HEK293 (cell line): Measurements from ENCODE around the gene ZNF836.
A peak's percentile ranks its signal among the peaks of the same experiment; 100 is the strongest.

ENCODE experiments used
- CTCF ChIA-PET: fragments of 350-600 bp; formaldehyde crosslinking; extraction: SDS; loops from one replicate; lab custom pipeline; 2021; ENCODE audit warnings: antibody characterized with exemption; lab: Yijun Ruan, JAX
- POLR2A ChIA-PET: fragments of 300-600 bp; formaldehyde crosslinking; extraction: SDS; loops from one replicate; lab custom pipeline; 2020; ENCODE audit warnings: antibody characterized with exemption, inconsistent platforms; lab: Yijun Ruan, JAX
- H3K27ac ChIP-seq: fragments of 200-500 bp; sonication (Bioruptor generic); 2 replicates; pipeline ENCODE4 v1.5.1; 2014; ENCODE audit warnings: low read depth, low read length, control low read depth, inconsistent platforms; ENCODE audit errors: extremely low read depth
- H3K36me3 ChIP-seq, 2 experiments: fragments of 200-500 bp in 1 of 2; sonication (Bioruptor generic) in 1 of 2; 1 replicate in 1 of 2; 2 replicates in 1 of 2; pipeline ENCODE4 v1.5.1; 2014 to 2017; ENCODE audit warnings: inconsistent platforms in 2 of 2, low read length in 2 of 2; ENCODE audit not compliant: control insufficient read depth in 2 of 2, insufficient read depth in 1 of 2
- H3K4me1 ChIP-seq: fragments of 200-500 bp; sonication (Bioruptor generic); 2 replicates; pipeline ENCODE4 v1.5.1; 2014; ENCODE audit warnings: mild to moderate bottlenecking, low read length, inconsistent platforms; ENCODE audit not compliant: control insufficient read depth, insufficient read depth
- H3K4me3 ChIP-seq: 2 replicates; pipeline ENCODE4 v1.5.1; 2011; ENCODE audit warnings: low read depth, mild to moderate bottlenecking, control low read depth, low read length, moderate library complexity
- H3K9me3 ChIP-seq: fragments of 200-500 bp; sonication (Bioruptor generic); 2 replicates; pipeline ENCODE4 v1.5.1; 2014; ENCODE audit warnings: low read depth, low read length, inconsistent platforms; ENCODE audit not compliant: control insufficient read depth, insufficient read depth
- MZF1 ChIP-seq: fragments of 450-650 bp; formaldehyde crosslinking; IDR thresholded peaks from 2 replicates; pipeline ENCODE4 v1.5.1; 2017; ENCODE audit warnings: missing biosample characterization, missing genetic modification characterization, borderline replicate concordance
- SP7 ChIP-seq: fragments of 450-650 bp; formaldehyde crosslinking; IDR thresholded peaks from 2 replicates; pipeline ENCODE4 v1.5.1; 2016; ENCODE audit warnings: missing biosample characterization, missing genetic modification characterization
- ZBTB1 ChIP-seq: fragments of 450-650 bp; formaldehyde crosslinking; IDR thresholded peaks from 2 replicates; pipeline ENCODE4 v1.5.1; 2016; ENCODE audit warnings: missing biosample characterization, missing genetic modification characterization
- ZEB2 ChIP-seq: fragments of 450-650 bp; formaldehyde crosslinking; IDR thresholded peaks from 2 replicates; pipeline ENCODE4 v1.5.1; 2016; ENCODE audit warnings: missing biosample characterization, missing genetic modification characterization
- ZNF132 ChIP-seq: fragments of 450-650 bp; formaldehyde crosslinking; IDR thresholded peaks from 2 replicates; pipeline ENCODE4 v1.5.1; 2017; ENCODE audit warnings: missing biosample characterization, missing genetic modification characterization, borderline replicate concordance
- ZNF133 ChIP-seq: fragments of 450-650 bp; formaldehyde crosslinking; IDR thresholded peaks from 2 replicates; pipeline ENCODE4 v1.5.1; 2016; ENCODE audit warnings: missing biosample characterization, missing genetic modification characterization
- ZNF184 ChIP-seq: fragments of 450-650 bp; IDR thresholded peaks from 2 replicates; pipeline ENCODE4 v1.5.1; 2018; ENCODE audit warnings: missing biosample characterization, mild to moderate bottlenecking, missing genetic modification characterization
- ZNF324 ChIP-seq: fragments of 450-650 bp; formaldehyde crosslinking; IDR thresholded peaks from 2 replicates; pipeline ENCODE4 v1.5.1; 2016; ENCODE audit warnings: missing biosample characterization, missing genetic modification characterization
- ZNF416 ChIP-seq: fragments of 450-650 bp; formaldehyde crosslinking; IDR thresholded peaks from 2 replicates; pipeline ENCODE4 v1.5.1; 2016; ENCODE audit warnings: missing biosample characterization, missing genetic modification characterization
- ZNF530 ChIP-seq: fragments of 450-650 bp; formaldehyde crosslinking; IDR thresholded peaks from 2 replicates; pipeline ENCODE4 v1.5.1; 2016; ENCODE audit warnings: low read depth, missing biosample characterization, missing genetic modification characterization
- ZNF555 ChIP-seq: fragments of 450-650 bp; formaldehyde crosslinking; conservative IDR thresholded peaks from 2 replicates; pipeline ENCODE4 v1.5.1; 2017; ENCODE audit warnings: missing biosample characterization, mild to moderate bottlenecking, missing genetic modification characterization, inconsistent platforms
- ZNF561 ChIP-seq: fragments of 450-650 bp; IDR thresholded peaks from 2 replicates; pipeline ENCODE4 v1.5.1; 2018; ENCODE audit warnings: missing biosample characterization, missing genetic modification characterization, borderline replicate concordance
- ZNF621 ChIP-seq: fragments of 450-650 bp; formaldehyde crosslinking; IDR thresholded peaks from 2 replicates; pipeline ENCODE4 v1.5.1; 2017; ENCODE audit warnings: missing biosample characterization, missing genetic modification characterization
- ZNF654 ChIP-seq: fragments of 450-650 bp; formaldehyde crosslinking; IDR thresholded peaks from 2 replicates; pipeline ENCODE4 v1.5.1; 2016; ENCODE audit warnings: low read depth, missing biosample characterization, missing genetic modification characterization
- ZNF658 ChIP-seq: fragments of 450-650 bp; formaldehyde crosslinking; IDR thresholded peaks from 2 replicates; pipeline ENCODE4; 2016; ENCODE audit warnings: missing biosample characterization, missing genetic modification characterization
- ZNF660 ChIP-seq: fragments of 450-650 bp; IDR thresholded peaks from 2 replicates; pipeline ENCODE4 v1.5.1; 2018; ENCODE audit warnings: missing biosample characterization, mild to moderate bottlenecking, missing genetic modification characterization
- TF ChIP-seq, protein P1 (sequence below): fragments of 450-650 bp; formaldehyde crosslinking; IDR thresholded peaks from 2 replicates; pipeline ENCODE4 v1.5.1; 2016; ENCODE audit warnings: missing biosample characterization, missing genetic modification characterization
- TF ChIP-seq, protein P2 (sequence below): fragments of 450-650 bp; formaldehyde crosslinking; IDR thresholded peaks from 2 replicates; pipeline ENCODE4 v1.5.1; 2016; ENCODE audit warnings: missing biosample characterization, missing genetic modification characterization, borderline replicate concordance
- TF ChIP-seq, protein P3 (sequence below): fragments of 450-650 bp; IDR thresholded peaks from 2 replicates; pipeline ENCODE4 v1.5.1; 2018; ENCODE audit warnings: missing biosample characterization, missing genetic modification characterization

The ZNF836 gene

DNA sequence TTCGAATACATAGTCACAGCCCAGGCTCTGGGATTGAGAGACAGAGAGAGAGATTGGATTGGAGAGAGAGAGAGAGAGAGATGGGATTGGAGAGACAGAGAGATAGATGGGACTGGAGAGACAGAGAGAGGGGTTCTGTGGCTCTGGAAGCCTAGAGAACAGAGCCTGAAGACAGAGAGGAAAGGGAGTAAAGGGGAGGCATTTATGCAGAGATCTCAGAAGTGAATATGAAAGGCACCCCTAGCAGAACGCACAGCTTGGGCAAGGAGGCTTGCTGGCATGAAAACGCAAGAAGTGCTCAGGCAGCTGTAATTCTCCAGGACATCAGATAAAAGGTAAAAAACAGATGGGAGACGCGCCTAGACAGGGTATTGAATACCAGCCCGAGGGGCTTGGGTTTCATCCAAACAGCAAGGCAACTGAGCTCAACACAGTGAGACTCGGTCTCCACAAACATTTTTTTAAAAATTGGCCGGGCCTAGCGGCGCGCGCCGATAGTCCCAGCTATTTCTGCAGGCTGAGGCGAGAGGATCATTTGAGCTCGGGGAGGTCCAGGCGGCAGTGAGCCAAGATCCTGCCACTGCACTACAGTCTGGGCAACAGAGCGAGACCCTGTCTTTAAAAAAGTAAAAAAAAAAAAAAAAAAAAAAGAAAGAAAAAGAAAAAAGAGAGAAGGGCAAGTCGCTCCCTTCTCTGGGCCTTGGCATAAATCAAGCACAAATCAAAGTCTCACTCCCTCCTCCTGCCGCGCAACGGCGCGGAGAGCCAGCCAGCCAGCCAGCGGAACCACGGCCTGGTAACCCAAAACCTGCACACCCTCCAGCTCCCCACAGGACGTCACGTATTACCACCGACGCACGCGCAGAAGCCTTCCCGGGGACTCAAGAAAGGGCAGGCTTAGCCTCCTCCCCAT is 17.7 kb upstream of the ZNF836 start (continued):
- TF ChIP-seq ZNF660 (tag by site-specific recombination) (peak; percentile 28; the same call in 1 of the 2 replicates), ZBTB1 (tag by site-specific recombination) (no peak), ZNF324 (tag by site-specific recombination) (no peak)
- TF ChIP-seq, protein P1, sequence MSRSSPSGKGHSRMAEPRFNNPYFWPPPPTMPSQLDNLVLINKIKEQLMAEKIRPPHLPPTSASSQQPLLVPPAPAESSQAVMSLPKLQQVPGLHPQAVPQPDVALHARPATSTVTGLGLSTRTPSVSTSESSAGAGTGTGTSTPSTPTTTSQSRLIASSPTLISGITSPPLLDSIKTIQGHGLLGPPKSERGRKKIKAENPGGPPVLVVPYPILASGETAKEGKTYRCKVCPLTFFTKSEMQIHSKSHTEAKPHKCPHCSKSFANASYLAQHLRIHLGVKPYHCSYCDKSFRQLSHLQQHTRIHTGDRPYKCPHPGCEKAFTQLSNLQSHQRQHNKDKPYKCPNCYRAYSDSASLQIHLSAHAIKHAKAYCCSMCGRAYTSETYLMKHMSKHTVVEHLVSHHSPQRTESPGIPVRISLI (tag by site-specific recombination): peak; percentile 97

DNA sequence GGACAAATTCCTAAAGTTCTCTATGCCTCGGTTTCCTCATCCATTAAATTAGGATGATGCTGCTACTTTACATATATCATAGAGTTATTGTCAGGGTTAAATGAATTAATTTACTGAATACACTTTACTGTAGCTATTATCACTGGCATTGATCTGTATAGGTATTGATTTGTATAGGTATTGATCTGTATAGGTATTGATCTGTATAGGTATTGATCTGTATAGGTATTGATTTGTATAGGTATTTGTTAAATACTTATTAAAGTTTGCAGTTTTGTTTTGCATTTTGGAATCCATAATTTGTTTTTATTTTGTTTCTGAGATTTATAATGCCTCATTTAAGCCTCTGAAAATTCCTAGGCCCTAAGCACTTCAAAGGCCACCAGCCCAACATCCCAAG is 16.0 kb upstream of the ZNF836 start:
- ChIA-PET CTCF (no interaction called here), POLR2A (no interaction called here)
- no peak overlapping the region for H3K27ac ChIP-seq
- TF ChIP-seq ZNF555 (tag by site-specific recombination) (no peak), SP7 (tag by site-specific recombination) (no peak), ZNF184 (tag by site-specific recombination) (no peak), ZNF530 (tag by site-specific recombination) (no peak), MZF1 (tag by site-specific recombination) (no peak)
- TF ChIP-seq, protein P2, sequence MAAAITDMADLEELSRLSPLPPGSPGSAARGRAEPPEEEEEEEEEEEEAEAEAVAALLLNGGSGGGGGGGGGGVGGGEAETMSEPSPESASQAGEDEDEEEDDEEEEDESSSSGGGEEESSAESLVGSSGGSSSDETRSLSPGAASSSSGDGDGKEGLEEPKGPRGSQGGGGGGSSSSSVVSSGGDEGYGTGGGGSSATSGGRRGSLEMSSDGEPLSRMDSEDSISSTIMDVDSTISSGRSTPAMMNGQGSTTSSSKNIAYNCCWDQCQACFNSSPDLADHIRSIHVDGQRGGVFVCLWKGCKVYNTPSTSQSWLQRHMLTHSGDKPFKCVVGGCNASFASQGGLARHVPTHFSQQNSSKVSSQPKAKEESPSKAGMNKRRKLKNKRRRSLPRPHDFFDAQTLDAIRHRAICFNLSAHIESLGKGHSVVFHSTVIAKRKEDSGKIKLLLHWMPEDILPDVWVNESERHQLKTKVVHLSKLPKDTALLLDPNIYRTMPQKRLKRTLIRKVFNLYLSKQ (tag by site-specific recombination): no peak
- H3K4me3 ChIP-seq: no peak overlapping the region
- no peaks in the 10 kb centered on the region for H3K9me3 ChIP-seq
- peaks cover 4 to 9% of the 10 kb centered on the region in 2 experiments for H3K36me3 ChIP-seq
- H3K4me1 ChIP-seq: peaks cover 12% of the 10 kb centered on the region; the same call in 1 of the 2 replicates

DNA sequence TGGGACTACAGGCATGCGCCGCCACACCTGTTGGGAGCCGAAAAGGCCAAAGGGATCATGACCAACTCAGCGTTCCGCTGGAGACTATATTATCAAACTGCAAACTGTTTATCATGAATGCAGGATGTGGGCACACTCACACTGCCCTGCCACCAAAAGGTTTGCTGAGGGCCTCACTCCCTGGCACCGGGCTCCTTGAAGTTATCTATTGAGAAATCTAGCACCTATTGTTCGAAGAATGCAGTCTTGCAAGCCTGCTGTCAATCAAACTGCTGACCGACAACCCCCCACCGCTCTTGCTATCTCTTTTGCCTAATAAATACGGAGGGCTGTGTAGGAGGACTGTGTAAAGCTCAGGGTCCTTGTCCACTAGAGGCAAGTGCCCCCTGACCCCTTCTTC is 5.2 kb upstream of the ZNF836 start:
- H3K4me3 ChIP-seq: no peak overlapping the region
- no peaks in the 10 kb centered on the region for H3K9me3 ChIP-seq
- POLR2A ChIA-PET: interaction anchor here (0.5 to 4.0 kb wide), 2 partner anchors 13 to 1882 kb away, joined by 3 to 29 read pairs; partner anchors contain the start of gene PPP2R1A
- H3K36me3 ChIP-seq: no peaks in the 10 kb centered on the region
- H3K4me1 ChIP-seq: peaks cover 6% of the 10 kb centered on the region
- TF ChIP-seq, protein P3, sequence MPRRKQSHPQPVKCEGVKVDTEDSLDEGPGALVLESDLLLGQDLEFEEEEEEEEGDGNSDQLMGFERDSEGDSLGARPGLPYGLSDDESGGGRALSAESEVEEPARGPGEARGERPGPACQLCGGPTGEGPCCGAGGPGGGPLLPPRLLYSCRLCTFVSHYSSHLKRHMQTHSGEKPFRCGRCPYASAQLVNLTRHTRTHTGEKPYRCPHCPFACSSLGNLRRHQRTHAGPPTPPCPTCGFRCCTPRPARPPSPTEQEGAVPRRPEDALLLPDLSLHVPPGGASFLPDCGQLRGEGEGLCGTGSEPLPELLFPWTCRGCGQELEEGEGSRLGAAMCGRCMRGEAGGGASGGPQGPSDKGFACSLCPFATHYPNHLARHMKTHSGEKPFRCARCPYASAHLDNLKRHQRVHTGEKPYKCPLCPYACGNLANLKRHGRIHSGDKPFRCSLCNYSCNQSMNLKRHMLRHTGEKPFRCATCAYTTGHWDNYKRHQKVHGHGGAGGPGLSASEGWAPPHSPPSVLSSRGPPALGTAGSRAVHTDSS (tag by site-specific recombination): no peak
- TF ChIP-seq ZNF658: no peak
- no peak for TF ChIP-seq ZNF561 (tag by site-specific recombination)
- TF ChIP-seq ZNF133: no peak
- no peak for TF ChIP-seq ZNF132 (tag by site-specific recombination)
- no peak for TF ChIP-seq ZEB2 (tag by site-specific recombination)
- no peak for TF ChIP-seq ZNF621 (tag by site-specific recombination)
- TF ChIP-seq ZNF654 (tag by site-specific recombination): no peak
- no peak for TF ChIP-seq ZNF416 (tag by site-specific recombination)
- no peak overlapping the region for H3K27ac ChIP-seq
- CTCF ChIA-PET: no interaction called here
